ENCODE measurements around the gene CRTC2.
"Not testable (repeated sequence)": the region's sequence is repeated elsewhere in the genome, so short reads cannot be mapped to it uniquely, and the experiment has no call there.

Gene CRTC2, protein sequence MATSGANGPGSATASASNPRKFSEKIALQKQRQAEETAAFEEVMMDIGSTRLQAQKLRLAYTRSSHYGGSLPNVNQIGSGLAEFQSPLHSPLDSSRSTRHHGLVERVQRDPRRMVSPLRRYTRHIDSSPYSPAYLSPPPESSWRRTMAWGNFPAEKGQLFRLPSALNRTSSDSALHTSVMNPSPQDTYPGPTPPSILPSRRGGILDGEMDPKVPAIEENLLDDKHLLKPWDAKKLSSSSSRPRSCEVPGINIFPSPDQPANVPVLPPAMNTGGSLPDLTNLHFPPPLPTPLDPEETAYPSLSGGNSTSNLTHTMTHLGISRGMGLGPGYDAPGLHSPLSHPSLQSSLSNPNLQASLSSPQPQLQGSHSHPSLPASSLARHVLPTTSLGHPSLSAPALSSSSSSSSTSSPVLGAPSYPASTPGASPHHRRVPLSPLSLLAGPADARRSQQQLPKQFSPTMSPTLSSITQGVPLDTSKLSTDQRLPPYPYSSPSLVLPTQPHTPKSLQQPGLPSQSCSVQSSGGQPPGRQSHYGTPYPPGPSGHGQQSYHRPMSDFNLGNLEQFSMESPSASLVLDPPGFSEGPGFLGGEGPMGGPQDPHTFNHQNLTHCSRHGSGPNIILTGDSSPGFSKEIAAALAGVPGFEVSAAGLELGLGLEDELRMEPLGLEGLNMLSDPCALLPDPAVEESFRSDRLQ

DNA sequence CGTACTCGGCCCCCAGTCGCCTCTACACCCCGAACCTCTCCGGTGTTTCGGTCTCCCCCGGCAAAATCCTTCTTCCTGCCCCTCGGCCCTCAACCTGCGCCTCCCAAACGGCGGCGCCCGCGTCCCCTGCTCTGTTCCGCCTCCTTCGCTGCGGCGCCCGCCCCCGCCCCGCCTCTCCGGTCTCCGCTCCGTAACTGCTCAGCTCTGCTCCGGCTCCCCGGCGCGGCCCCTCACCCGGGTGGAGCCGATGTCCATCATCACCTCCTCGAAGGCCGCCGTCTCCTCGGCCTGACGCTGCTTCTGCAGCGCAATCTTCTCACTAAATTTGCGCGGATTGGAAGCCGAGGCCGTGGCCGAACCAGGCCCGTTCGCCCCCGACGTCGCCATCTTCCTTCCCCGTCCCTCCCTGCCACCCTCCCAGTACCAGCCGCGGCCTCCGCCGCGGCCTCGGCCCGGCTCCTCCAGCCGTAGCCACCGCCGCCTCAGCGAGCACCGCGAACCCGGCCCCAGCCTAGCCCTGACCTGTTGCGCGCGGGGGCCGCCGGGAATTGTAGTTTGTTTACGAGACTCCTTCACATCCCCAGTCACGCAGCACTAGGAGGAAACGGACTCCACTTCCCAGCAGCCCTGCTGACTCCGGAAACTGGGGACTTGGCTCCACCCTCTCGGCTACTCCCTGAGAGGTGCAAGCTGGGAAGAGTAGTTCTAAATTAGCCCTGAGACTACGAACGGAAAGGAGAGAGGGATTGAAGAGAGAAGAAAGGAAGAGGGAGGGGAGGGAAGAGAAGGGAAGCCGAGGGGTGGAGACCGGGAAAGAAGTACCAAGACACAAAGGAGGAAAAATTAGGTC is at the start of gene CRTC2:
TSS of gene CRTC2 (minus strand) at position 502 of the 850 bp plus-strand sequence. CDS start at position 387, 115 bp downstream.
- DNase-seq (ENCODE audit: low read depth, low spot score): peak; percentile 89
- H3K27ac ChIP-seq: peak within 1 kb of the TSS; percentile 83

DNA sequence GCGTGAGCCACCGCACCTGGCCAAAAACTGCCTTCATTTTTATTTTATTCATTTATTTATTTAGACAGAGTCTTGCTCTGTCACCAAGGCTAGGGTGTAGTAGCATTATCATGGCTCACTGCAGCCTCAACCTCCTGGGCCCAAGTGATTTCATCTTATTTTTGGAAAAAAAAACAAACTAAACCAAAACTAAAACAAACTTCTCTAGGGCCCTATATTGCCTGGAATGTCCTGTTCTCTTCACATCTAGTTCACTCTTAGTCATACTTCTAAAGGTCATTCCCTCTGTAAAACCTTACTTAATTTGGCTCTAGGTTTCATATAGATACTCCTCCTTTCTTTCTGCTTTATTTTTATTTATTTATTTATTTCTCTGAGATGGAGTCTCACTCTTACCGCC is 47.7 kb upstream of the CRTC2 start:
- DNase-seq (ENCODE audit: low read depth, low spot score): no peak
- H3K27ac ChIP-seq: no peak overlapping the region

DNA sequence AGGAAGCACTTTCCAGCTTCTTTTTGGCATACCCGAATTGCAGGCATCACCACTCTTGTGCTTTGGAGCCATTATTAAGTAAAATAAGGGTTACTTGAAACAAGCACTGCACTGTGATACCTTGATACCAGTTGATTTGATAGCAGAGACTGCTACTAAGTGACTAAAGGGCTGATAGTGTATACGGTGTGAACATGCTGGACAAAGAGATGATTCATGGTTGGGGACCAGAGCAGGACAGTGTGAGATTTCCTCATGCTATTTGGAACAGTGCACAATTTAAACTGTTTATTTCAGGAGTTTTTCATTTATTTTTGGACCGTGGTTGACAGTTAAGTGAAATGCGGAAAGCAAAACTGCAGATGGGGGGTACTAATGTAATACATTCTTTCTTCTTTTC is 42.0 kb upstream of the CRTC2 start:
- DNase-seq (ENCODE audit: low read depth, low spot score): no peak

DNA sequence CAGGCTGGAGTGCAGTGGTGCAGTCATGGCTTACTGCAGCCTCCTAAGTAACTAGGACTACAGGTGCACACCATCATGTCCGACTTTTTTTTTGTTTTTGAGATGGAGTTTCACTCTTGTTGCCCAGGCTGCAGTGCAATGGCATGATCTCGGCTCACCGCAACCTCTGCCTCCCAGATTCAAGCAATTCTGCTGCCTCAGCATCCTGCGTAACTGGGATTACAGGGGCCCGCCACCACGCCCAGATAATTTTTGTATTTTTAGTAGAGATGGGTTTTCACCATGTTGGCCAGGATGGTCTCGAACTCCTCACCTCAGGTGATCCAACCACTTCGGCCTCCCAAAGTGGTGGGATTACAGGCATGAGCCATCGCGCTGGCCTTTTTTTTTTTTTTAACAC is 38.5 kb upstream of the CRTC2 start:
- not testable (repeated sequence) for H3K27ac ChIP-seq; DNase-seq (ENCODE audit: low read depth, low spot score)

More for the DNA sequence above, 42.0 kb upstream of the CRTC2 start:
- H3K27ac ChIP-seq: no peak overlapping the region

DNA sequence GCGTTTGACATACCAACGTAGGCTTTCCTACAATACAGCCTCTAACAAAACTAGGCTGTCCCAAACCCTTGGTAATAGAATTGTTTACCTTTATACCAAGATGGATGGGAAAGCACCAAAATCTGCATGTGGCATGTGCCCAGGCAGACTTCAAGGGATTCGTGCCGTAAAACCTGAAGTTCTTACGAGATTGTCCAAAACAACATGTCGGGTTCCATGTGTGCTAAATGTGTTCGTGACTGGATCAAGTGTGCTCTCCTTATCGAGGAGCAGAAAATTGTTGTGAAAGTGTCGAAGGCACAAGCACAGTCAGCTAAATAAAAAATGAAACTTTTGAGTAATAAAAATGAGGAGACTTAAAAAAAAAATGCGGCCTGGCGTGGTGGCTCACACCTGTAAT is 37.2 kb upstream of the CRTC2 start:
- no peak overlapping the region for H3K27ac ChIP-seq
- DNase-seq (ENCODE audit: low read depth, low spot score): no peak

DNA sequence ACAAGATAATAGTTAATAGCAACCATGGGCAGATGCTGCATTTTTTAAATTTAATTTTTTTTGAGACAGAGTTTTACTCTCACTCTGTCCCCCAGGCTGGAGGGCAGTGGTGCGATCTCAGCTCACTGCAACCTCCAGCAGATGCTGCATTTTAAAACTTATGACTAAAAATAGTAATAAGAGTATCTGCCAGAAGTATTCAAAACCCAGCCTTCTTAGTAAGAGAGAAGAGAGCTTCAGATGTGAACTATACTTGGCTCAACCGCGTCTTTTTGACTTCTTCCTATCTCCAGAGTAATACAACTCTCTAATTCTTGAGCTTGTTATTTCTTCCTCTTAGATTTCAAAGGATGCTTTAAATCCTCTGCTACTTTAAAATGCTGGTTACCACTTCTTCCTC is 36.8 kb upstream of the CRTC2 start:
- no peak for DNase-seq (ENCODE audit: low read depth, low spot score)
- H3K27ac ChIP-seq: no peak overlapping the region

DNA sequence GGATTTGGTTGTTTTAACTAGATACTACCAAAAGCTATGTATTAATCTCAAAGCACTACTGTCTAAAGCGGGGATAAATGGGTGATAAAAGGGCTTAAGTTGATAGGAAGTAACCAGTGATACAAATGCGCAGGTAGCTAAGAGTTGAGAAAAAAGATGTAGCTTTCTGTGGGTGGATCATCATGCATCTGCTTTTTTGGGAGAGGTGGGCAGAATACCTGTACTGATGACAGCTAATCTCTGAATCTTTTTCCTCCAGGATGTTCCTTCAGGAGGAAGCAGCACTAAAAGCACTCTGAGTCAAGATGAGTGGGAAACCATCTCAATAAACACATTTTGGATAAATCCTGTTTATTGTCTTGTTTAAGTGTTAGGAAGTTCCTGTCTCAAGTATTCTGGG is 33.4 kb upstream of the CRTC2 start:
- H3K27ac ChIP-seq: peak overlapping the region; percentile 81
- DNase-seq (ENCODE audit: low read depth, low spot score): no peak

DNA sequence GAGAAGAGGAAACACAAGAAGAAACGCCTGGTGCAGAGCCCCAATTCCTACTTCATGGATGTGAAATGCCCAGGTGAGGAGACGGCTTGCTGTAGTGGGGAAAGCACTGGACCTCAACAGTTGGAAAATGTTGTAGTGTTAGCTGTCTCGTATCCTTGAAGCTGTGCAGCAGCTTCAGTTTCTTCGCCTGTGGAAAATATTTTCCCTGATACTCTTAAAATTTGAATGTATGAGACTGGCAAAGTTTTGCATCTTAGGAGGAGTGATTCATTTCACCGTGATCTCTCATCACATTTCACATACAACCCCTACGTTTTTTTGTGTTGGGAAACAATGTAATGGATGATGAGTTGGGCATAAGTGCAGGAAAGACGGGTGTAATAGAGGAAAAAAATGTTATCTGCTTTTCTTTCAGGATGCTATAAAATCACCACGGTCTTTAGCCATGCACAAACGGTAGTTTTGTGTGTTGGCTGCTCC is 32.8 kb upstream of the CRTC2 start:
- no peak for DNase-seq (ENCODE audit: low read depth, low spot score)
- H3K27ac ChIP-seq: peak overlapping the region; percentile 81

DNA sequence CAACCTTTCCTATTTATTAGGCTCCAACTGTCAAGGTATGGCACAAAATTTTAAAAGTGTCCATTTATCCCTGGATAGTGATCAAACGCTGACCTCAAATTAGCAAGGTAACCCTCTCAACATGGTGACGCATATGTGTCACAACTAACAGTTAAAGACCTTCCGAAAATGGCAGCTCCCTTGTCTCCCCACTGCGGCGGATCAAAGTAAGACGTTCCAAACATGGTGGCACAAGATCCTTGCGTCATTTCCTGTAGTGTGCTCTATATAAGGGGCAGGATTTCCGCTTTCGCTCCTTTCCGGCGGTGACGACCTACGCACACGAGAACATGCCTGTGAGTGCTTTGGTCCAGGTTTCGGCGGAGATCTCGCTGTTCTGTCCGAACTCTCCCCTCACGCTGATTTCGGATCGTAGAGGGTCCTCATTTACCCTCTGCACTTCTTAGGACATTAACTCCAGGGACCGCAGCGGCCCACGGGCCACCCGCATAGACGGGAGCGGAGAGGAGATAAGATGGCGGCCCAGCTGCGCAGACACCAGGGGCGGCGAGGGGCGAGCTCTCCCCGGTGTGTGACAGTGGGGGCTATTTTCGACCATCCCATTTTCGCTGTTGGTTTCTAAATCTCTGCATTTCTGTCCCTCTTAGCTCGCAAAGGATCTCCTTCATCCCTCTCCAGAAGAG is 32.2 kb upstream of the CRTC2 start, which contains the start of gene RPS27:
TSS of gene RPS27 (plus strand) at position 295 of the 683 bp plus-strand sequence. CDS start at position 330, 35 bp downstream.
- DNase-seq (ENCODE audit: low read depth, low spot score): peak; percentile 92
- H3K27ac ChIP-seq: peak within 1 kb of the TSS; percentile 81

DNA sequence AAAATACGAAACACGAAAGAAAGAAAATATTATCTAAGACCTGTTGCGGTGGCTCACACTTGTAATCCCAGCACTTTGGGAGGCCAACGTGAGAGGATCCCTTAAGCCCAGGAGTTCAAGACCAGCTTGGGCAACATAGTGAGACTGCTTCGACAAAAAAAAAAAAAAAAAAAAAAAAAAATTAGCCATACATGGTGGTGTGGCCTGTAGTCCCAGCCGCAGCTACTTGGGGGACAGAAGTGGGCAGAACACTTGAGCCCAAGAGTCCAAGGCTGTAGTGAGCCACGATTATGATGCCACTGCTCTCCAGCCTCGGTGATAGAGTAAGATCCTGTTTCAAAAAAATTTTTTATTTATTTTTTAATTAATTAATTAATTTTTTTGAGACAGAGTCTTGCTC is 29.2 kb upstream of the CRTC2 start:
- DNase-seq (ENCODE audit: low read depth, low spot score): no peak
- no peak overlapping the region for H3K27ac ChIP-seq

DNA sequence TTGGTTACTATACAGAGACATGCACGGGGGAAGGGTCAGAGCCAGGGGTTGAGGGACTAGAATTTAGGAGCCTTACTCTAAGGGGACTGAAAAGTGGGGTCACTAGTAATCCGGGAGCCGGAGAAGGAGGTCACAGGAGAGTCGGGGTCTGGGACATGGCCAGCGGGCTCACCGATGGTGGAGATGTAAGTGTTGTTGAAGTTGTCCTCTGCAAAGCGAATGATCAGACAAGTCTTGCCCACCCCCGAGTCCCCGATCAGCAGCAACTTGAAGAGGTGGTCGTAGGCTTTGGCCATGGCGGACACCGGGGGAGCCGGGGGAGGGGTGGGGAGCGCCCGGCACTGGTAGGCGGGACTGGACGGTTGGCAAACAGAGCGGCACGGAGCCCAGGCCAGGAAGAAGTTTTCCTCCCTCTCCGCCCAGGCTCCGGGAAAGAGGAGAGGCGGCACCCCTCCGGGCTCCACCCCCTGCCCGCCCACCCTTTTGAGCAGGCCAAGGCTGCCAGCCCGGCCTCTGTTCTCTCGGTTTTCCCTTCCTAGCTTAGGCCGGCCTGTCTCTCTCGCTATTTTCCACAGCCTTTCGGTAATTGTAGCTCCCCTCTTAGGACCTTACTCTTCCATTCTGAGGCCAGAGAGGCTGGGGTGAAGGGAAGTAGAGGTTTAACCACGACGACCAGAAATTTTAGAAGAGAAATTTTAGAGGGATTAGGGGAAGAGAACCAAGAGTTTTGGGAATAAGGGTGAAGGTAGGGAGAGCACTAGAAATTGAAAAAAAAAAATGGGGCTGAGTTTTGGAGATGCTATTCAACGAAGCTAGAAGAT is 27.7 kb upstream of the CRTC2 start, which contains the start of gene RAB13:
TSS of gene RAB13 (minus strand) at position 399 of the 821 bp plus-strand sequence. CDS start at position 296, 103 bp downstream.
- DNase-seq (ENCODE audit: low read depth, low spot score): no peak
- peak within 1 kb of the TSS; percentile 44 for H3K27ac ChIP-seq

DNA sequence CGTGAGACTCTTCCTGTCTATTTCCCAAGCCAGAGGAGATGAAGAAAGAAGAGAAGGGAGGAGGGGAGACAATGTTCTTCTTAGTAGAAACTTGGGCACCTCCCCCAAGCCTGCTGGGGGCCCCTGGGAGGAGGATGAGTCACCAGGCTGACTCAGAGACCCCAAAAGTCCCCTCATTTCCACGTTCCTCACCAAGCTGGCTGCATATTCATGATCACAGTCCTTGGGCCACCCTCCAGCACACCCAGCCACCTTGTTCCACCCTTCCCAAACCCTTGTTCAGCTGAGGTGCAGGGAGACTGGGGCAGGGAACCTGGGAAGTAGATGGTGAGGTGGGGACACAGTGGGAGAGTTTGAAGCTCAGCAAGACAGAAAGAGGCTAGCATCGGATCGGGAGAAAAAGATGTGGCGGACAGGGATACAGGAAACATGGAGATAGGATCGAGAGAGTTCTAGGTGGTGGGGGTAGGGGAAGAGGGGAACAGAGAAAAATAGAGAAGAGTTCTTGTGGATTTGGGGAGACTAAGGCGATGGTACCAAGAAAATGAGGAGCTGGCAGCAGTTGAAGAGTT is 27.0 kb upstream of the CRTC2 start:
- peak overlapping the region; percentile 44 for H3K27ac ChIP-seq
- no peak for DNase-seq (ENCODE audit: low read depth, low spot score)

DNA sequence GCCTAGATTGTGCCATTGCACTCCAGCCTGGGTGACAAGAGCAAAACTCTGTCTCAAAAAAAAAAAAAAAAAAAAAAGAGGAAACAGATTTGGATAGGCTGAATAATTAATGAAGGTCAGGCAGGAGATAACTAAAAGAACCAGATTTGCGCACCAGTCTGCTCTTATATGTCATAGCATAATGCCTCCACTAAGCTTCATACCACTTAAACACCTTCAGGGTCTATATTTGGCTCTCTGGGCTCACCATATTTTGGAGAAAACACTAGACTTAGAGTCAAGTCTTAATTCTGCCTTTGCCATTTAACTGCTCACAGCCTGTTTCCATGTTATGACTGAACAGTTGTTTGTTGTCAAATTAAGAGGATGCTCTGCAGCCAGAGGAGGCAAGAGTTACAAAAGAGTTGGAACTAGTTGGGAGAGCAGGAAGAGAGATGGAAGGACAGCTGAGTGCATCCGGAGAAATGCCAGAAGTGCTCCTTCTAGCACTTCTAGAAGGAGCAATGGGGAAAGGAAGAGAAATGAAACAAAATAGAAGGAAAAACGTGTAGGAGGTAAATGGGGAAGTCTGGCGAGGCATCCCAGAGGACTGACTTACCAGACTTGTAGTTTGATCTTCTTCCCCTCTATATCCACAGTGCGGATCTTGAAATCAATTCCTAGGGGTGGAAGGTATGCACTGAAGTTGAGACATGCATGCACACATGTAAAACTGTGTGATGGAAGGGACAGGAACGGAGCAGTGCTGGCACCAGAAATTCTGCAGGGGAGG is 25.9 kb upstream of the CRTC2 start:
- no peak overlapping the region for H3K27ac ChIP-seq
- no peak for DNase-seq (ENCODE audit: low read depth, low spot score)

DNA sequence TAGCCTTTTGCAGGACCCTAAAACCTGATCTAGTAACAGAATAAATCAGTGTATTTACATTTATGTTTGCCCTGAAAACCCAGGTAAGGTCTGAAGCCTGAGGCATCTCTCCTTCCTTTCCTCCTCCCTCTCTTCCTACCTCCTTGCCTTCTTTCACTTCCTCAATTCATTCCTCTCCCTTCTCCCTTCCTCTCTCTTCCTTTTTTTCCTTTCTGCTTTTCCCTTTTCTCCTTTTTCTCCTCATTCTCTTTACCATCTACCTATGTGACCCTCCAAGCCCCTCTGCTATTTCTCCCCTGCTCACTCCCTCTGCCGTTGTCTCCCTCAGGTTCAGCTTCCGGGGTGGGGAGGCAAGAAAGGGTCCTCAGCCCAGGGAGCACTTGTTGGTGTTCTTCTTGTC is 23.3 kb upstream of the CRTC2 start:
- not testable (repeated sequence) for DNase-seq (ENCODE audit: low read depth, low spot score); H3K27ac ChIP-seq

DNA sequence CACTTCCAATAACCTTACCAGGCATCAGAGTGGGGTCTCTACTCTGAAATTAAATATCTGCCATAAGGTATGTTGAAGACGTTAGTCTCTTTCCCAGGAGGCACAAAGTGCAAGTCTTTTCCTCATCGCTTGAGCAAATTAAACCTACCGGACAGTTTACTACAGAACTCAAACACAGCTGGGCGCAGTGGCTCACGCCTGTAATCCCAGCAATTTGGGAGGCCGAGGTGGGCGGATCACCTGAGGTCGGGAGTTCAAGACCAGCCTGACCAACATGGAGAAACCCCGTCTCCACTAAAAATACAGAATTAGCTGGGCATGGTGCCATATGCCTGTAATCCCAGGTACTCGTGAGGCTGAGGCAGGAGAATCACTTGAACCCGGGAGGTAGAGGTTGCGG is 20.7 kb upstream of the CRTC2 start:
- DNase-seq (ENCODE audit: low read depth, low spot score); H3K27ac ChIP-seq: not testable (repeated sequence)

DNA sequence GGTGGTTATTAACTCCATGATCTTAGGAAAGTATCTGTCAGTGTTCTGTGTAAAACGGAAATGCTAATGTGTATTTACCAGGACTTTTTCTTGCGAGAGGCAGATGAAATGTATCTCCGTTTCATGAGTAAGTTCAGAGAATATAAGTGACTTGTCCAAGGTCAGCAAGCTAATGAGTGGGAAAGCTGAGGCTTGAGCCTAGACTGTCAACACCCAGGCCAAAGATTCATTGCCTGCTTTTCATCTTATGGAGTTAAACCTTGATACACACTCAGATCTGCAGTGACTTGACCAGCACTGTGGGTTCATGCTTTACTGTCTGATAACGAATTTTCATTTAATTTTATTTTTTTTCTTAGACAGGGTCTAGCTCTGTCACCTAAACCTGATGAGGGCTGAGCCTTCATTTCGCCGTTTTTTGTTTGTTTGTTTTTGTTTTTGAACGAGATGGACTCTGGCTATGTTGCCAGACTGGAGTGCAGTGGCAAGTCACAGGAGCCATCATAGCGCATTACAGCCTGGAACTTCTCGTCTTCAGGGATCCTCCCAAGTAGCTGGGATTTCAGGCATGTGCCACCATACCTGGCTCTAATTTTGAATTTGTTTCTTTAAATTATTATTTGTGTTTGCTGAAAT is 20.0 kb upstream of the CRTC2 start:
- DNase-seq (ENCODE audit: low read depth, low spot score): no peak
- H3K27ac ChIP-seq: peak overlapping the region; percentile 58

Data from epithelial cell of prostate (primary cell).